OCI-M2 (cell line): ENCODE measurements around the gene KIAA0319L.
"Not testable (repeated sequence)": the region's sequence is repeated elsewhere in the genome, so short reads cannot be mapped to it uniquely, and the experiment has no call there.

Source experiments
- DNase-seq: peaks from one replicate; lab custom pipeline; 2025; ENCODE audit not compliant: unreplicated experiment; lab: John Stamatoyannopoulos, UW

Gene KIAA0319L

DNA sequence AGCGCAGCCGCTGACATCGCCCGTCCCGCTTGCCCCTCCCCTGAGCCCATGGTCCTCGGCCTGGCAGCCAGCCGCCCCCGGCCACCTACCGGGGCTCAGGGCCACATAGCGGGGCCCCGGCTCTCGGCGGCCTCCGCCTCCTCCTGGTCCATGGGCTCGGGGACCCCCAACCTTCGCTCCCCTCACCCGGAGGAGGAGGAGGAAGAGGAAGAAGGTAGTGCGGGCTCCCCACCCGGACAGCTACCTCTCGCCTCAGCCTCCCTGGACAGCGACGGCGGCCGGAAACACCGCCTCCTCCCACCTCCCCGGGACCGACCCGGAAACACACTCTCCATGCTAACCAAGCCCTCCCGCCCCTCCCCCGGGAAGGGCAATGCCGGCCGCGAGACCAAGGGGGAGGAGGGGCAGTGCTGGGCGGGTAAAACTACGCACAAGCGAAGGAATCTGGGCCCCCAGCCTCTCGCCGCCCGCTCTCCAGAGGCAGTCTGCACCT lies at the start of gene KIAA0319L:
Gene KIAA0319L (minus strand): TSS at position 286 of the 493 bp plus-strand sequence. CDS start 2,912 bp downstream, outside the sequence.
- DNase-seq, result no peak

DNA sequence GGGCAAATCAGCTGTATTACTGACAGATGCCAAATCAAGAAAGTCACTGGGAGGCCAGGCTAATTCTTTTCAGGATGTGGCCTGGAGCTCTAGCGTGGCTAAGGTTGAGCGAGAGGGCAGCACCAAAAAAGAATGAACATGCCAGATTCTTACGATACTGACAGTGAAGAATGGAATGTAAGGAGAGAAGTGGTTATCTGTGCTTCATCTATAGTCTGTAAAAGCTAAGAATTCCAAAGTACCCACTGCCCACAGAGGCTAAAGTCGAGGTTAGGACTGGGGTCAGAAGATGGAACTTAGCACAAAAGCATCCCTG lies 48.6 kb upstream of the KIAA0319L start:
- DNase-seq, result no peak

DNA sequence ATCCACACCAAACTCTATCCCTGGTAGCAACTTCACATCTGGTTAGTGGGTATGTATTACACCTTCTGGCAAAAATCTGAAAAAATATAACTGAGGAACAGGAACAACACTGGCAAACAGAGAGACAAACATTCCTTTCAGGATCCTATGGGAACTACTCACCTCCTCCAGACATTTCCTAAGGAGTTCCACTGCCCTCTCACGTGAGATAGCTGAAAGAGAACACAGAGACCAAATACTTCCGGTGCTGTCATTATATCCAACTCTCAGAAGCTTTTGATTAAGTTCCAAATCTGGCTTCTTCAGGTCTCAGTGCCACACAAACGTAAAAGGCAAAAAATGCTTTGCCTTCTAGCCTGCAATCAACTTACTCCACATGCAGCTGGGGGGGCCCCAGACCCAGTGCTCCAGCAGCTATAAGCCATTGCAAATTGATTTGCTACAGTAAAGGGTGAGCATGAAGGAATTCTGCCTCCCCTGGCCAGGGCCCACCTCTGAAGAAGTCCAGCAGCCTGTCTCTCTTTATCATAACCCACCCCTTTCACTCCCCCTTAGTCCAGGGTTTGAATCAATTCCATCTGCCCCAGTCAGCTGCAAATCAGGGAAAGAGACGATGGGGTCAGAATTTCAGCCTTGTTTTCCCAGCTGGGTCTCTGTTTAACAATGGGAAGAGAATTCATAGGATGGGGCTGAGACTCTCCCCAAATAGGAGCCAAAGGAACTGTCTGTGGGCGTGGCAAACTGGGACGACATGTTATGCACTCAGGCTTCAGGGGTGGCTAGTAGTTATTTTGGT lies 48.1 kb upstream of the KIAA0319L start:
- DNase-seq, result no peak

DNA sequence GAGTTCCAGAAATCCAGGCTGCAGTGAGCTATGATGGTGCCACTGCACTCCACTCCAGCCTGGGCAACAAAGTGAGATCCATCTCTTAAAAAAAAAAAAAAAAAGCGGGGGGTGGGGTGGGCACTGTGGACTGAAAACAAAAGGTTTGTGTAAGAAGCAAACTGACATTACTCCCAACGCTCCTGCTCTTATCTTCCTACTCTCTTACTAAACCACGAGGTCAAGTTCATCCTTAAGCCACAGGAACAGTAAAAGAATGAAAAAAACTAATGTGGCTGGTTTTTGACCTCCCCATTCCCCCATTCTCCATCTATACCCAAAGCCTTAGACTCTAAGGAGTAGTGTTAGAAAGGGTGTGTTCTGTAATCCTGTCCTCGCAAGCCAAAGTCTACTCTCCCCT lies 46.7 kb upstream of the KIAA0319L start:
- no peak for DNase-seq

DNA sequence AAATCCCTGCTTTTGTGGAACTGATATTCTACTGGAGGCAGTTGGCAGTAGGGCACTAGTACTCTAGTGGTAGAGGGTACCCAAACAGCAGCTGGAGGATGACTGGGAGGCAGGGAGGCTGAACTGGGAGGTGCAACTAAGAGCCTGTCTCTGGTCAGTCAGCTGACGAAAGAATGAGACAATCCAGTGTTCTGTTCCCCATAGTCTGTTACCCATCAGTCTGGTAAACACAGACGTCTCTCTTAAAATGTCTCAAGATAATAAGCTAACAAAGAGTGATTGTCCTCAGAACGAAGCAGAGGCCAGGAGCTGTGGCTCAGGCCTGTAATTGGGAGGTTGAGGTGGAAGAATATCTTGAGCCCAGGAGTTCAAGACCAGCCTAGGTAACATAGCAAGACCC lies 46.3 kb upstream of the KIAA0319L start:
- no peak for DNase-seq

DNA sequence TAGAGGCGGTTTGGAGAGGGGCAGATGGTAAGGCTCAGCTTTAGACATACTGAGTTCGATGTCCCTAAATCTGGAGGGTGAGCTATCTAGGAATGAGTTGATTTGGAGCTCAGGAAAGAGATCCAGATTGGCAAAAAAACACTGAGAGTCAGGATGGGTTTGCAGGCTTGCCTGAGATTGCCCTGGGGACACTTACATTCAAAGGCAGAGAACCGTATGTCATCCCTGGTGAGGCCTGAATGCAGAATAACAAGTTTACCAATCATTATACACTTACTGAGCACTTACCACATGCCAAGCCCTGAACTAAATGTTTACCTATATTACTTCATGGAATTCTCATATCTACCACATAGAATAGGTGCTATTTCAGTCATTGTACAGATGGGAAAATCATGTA lies 43.4 kb upstream of the KIAA0319L start:
- DNase-seq, result no peak

DNA sequence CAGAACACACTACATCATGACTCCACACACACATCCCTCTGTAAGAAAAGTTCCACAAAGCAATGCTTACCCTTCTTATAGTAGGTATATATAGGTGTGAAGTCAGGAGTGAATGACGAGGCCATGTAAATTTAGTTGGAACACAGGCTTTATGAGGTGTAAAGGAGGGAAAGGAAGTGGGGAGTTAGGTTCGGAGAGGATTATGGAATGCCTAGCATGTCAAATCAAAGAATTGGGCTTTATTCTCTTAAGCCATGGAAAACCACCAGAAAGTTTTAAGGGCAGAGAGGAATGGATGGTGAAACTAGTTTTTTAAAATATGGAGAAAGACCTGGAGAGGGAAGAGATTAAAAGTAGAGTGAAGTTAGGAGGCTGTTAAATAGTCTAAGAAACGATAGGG lies 42.2 kb upstream of the KIAA0319L start:
- DNase-seq, result no peak

DNA sequence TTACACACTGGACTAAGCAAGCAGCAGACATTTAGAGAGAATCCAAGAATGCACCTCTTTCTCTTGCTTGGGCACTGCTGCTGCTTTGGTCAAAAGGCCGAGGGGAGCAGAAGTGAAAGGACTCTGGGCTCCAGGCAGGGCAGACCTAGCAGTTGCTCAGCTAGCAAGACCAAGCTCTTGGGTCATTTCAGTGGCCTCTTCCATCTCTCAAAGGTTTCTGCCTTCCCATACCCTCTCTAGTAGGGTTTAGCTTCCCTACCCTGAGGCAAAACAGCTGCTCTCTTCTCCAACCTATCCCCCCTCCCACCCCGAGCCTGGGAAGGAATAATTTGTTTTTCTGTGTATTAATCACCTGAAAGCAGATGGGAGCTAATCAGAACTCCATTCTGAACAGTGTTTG lies 41.7 kb upstream of the KIAA0319L start:
- DNase-seq, result no peak

DNA sequence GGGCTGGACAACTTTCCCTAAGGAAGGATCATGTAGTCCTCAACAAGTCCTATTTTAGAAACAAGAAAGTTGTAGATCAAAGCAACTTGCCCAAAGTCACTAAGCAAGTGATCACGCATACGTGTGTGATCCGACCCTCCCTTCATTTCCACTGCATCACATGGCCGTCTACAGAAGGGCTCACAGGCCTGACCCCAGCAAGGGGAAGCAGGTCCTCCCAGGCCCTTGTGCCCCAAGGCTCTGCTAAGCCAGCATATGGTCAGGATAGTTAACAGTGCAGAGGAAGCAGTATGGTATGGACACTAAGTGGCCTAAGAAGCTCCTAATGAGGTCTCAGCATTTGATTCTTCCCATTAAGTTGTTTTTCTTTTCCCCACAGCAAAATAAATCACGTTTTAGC lies 40.7 kb upstream of the KIAA0319L start:
- no peak for DNase-seq

DNA sequence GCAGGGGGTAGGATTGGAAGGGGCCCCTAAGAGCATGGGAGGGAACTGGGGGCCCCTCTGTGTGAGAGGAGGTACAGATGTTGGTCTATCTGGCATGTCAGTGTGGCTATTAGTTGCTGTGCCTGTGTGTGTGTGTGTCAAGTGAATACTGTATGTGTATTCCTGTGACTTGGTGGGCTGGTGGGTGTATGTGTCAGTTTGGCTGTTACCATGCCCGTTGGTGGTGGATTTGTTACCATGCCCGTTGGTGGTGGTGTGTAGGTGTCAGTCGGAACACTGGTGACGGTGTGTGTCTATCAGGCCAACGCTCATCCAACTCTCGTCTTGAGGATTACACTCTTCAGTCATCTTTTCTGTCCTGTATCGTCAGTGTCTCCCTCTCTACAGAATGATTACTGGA lies 38.5 kb upstream of the KIAA0319L start:
- no peak for DNase-seq

DNA sequence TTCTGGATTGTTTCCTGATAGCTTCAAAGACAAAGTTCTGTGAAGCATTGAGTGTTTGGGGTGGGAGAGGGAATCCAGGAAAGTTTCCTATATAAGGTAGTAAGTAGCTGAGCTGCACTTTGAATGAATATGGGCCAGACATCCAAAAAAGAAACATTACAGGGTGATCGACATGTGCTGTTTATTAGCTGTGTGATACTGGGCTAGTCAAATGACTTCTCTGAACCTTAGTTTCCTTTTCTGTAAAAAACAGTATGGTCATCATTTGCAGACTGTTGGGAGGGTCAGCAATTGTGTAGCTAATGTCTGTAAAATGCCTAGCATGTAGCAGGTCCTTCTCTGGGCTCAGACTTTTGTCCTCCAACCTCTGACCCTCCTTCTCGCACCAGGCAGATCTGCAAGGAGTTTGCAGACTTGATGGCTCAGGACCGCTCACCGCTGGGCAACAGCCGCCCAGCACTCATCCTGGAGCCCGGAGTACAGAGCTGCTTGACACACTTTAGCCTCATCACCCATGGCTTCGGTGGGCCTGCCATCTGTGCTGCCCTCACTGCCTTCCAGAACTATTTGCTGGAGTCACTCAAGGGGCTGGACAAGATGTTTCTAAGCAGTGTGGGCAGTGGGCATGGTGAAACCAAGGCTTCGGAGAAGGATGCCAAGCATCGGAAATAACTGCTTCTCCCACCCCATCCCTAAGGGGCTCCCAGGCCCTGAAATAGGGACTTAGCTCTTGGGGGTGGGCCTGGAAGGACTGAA lies 37.0 kb upstream of the KIAA0319L start:
- DNase-seq, result no peak

DNA sequence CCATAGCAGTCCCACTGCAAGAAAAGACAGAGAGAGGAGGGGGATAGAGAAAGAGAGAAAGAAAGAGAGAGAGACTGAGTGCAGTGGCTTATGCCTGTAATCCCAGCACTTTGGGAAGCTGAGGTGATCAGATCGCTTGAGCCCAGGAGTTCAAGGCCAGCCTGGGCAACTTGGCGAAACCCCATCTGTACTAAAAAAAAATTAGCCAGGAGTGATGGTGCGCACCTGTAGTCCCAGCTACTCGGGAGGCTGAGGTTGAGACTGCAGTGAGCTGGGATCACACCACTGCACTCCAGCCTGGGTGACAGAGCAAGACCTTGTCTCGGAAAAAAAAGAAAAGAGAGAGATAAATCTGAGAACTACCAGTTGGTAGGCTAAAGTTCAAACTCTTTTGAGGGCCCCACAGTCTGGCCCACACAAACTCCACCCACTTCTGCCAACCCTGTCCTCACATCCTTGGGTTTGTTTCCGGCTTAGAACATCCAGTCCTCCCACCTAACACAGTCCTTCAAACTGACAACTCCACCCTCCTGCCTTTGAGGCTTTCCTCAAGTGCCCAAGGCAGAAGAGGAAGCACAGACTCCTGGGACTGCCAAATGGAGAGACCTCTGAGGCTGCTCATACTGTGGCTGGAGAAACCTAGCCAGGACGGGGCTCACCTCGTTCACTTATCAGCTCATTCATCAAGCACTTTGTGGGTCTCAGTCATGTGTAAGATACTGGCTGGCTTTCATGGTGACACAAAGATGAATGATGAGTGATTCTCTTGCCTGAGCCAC lies 36.0 kb upstream of the KIAA0319L start:
- no peak for DNase-seq

DNA sequence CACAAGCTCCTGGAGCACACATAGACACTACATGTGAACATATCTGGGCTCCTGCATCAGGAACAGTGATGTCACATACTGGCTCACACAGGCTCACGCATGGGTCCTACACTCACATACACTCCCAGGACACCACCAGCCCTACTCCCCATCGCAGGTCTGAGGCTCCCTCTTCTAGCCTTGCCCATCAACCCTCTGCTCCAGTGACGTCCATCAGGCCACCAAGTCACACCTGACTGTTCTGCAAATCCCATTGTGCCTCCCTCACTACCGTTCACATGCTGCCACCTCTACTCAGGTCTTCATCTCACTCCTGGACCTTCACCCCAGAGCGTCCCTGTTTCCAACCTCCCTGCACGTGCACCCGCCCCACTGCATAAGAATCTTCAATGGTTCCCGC lies 34.0 kb upstream of the KIAA0319L start:
- no peak for DNase-seq

DNA sequence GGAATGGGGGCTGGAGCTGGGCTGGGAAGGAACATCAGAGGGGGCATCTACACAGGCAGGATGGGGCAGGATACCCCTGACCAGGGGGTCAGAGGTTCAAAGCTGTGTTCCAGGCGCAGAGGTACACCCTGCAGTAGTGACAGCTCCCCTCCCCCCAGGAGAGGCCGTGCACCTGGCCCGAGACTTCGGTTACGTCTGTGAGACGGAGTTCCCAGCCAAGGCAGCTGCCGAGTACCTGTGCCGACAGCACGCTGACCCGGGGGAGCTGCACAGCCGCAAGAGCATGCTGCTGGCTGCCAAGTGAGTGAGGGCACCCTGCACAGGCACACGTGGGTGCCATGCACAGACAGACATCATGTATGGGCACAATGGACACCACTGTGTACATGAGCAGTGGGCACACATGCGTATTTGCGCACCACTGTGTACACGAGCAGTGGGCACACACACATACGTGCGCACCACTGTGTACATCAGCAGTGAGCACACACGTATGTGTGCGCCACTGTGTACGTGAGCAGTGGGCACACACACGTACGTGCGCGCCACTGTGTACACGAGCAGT lies 33.4 kb upstream of the KIAA0319L start:
- no peak for DNase-seq

DNA sequence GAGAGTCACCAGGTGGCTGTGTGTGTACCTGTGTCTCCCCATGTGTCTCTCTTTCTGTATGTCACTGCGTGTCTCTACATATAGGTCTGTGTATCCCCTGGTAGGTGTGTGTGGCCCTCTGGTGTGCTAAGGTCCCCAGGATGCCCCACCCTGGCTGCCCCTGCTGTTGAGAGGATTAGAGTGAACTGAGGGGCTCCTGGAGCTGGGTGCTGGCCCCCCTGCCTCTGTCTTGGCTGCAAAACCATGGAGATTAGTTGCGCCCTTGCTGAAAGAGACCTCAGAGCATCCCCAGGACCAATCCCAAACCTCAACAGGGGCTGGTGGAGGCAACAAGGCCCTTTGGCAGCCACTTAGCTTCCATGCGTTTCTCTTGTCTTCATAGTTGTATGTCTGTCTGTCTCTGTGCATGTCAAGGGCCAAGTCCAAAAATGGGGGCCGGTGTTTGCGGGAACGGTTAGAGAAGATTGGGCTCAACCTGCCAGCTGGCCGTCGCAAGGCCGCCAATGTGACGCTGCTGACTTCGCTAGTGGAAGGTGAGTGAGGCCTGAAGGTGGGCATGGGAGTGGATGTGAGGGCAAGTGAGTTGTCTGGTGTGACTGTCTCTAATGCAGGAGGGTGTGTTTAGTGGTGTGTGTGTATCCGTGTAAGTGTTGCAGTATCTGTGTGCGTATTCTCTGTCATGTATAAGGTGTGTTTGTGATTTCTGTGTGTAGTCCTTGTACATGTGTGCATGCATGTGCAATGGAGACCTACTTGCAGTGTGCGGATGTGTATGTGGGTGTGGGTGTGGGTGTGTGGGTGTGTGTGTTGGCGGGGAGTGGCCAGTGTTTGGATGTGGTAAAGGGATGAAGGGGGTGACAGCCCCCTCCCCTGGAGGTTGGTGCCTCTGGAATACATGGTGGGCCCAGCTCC lies 32.6 kb upstream of the KIAA0319L start:
- DNase-seq, result no peak

DNA sequence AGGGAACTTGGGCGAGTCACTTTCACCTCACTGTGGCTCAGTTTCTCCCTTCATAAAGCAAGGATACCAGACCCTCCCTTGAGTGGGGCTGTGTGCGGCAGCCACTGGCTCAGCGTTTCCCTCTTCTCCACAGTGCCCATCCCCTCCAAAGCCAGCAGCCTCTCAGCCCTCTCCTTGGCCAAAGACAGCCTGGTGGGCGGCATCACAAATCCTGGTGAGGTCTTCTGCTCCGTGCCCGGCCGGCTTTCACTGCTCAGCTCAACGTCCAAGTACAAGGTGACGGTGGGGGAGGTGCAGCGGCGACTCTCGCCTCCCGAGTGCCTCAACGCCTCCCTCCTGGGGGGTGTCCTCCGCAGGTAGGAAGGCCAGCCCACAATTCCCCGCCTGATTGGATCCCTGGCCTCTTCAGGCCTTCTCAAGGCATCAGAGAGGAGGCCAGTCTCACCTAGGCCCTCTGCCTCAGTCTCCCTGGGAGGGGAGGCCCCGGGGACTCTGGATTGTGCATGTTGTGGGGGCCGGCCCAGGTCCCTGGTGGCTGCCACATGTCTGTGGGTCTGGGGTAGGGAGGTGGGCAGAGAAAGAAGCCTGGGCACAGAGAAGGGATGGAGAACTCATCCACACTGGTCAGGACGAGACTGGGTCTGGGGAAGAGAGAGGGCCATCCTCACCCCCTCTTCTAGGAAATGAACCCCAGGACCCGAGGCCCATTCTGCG lies 31.2 kb upstream of the KIAA0319L start:
- DNase-seq, result no peak

DNA sequence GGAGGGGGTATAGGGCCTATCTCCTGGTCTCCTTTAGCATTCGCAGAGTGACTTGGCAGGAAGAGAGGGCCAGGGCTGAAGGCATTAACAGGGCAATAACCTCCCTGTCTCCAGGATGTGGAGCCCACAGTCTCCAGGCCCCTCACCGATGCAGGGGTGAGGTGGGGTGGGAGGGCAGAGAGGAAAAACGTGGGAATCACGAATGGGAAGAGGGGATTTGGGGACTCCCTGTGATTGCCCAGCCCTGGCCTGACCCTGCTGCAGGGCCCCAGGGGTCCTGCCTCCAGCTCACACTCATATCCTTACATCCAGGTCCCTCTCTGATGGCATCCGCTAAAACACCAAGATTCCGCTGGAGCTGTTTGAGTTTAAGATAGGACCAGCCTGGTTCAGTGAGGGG lies 30.5 kb upstream of the KIAA0319L start:
- DNase-seq, result no peak

DNA sequence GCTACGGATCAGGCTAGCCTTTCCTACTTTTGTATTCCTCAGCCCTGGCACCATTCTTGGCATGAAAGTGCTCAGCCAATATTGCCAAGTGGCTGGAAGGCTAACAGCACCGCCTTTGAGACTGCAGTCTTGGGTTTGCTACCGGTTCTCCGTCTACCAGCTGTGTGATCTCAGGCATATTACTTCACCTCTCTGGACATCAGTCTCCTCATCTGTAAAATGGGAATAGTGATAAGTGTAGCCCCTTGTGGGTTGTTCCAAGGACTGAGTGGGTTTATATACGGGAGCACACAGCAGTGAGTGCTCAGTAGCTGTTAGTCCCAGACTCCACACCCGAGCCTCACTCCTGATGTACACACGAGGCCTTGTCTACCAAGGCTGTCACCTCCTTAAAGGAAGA lies 29.6 kb upstream of the KIAA0319L start:
- DNase-seq, result no peak

DNA sequence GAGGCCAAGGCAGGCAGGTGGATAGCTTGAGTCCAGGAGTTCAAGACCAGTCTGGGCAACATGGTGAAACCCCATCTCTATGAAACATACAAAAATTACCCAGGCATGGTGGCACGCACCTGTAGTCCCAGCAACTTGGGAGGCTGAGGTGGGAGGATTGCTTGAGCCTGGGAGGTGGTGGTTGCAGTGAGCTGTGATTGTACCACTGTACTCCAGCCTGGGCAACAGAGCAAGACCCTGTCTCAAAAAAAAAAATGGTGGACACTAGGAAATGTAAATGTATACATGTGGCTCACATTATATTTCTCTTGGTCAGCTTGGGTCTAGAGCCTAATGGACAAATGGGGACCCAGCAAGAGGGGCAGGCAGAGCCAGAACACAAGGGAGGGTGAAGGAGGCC lies 28.6 kb upstream of the KIAA0319L start:
- DNase-seq, result not testable (repeated sequence)

DNA sequence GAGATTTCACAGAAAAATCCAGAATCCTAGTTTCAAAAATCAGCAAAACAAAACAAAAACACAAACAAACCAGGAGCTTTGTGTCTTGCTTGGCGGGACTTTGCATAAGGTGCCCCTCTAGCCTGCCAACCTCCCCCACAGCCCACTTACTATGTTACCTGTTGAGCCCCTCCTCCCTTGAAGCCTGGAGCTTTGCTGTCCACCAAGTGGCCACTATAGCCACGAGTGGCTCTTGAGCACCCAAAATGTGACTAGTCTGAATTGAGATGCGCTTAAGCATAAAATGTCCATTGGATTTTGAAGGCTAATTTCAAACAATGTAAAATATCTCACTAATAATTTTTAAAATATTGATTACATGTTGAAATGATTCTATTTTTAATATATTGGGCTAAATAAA lies 28.1 kb upstream of the KIAA0319L start:
- DNase-seq, result no peak
